ENCODE results near the gene CDCP1.

The CDCP1 gene

DNA sequence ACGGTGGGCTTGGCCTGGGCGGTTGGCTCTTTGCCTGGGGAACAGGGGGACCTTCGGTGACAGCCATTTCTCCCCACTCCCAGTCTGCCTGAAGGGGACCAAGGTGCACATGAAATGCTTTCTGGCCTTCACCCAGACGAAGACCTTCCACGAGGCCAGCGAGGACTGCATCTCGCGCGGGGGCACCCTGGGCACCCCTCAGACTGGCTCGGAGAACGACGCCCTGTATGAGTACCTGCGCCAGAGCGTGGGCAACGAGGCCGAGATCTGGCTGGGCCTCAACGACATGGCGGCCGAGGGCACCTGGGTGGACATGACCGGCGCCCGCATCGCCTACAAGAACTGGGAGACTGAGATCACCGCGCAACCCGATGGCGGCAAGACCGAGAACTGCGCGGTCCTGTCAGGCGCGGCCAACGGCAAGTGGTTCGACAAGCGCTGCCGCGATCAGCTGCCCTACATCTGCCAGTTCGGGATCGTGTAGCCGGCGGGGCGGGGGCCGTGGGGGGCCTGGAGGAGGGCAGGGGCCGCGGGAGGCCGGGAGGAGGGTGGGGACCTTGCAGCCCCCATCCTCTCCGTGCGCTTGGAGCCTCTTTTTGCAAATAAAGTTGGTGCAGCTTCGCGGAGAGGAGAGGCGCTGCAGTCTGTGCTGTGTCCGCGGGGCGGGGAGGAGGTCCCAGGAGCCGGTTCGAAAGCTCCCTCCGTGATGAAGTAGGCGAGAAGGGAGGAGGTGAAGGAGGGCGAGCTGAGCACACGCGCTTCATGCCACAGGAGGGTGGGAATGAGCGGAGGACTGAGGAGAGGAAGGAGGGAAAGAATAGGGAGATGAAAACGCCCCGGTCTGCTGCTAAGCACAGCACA lies 110.5 kb downstream of the CDCP1 start:
- H3K27ac Mint-ChIP-seq: peak overlapping the region in 2 of 3 experiments; percentile 12 to 27
- H3K36me3 Mint-ChIP-seq (ENCODE audit: low read depth): no peaks in the 10 kb centered on the region
- peaks cover 52% of the 10 kb centered on the region for H3K27me3 Mint-ChIP-seq (ENCODE audit: low read depth)
- no peaks in the 10 kb centered on the region for H3K9me3 Mint-ChIP-seq
- TF ChIP-seq, protein P1, sequence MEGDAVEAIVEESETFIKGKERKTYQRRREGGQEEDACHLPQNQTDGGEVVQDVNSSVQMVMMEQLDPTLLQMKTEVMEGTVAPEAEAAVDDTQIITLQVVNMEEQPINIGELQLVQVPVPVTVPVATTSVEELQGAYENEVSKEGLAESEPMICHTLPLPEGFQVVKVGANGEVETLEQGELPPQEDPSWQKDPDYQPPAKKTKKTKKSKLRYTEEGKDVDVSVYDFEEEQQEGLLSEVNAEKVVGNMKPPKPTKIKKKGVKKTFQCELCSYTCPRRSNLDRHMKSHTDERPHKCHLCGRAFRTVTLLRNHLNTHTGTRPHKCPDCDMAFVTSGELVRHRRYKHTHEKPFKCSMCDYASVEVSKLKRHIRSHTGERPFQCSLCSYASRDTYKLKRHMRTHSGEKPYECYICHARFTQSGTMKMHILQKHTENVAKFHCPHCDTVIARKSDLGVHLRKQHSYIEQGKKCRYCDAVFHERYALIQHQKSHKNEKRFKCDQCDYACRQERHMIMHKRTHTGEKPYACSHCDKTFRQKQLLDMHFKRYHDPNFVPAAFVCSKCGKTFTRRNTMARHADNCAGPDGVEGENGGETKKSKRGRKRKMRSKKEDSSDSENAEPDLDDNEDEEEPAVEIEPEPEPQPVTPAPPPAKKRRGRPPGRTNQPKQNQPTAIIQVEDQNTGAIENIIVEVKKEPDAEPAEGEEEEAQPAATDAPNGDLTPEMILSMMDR (IDR thresholded peaks at IDR 0.05; ENCODE audit: unreplicated experiment in 3 of 3): no peak
- peak overlapping the region; percentile 78 to 83 (median 80) for H3K4me3 Mint-ChIP-seq
- H3K4me1 Mint-ChIP-seq: peaks cover 25% of the 10 kb centered on the region

DNA sequence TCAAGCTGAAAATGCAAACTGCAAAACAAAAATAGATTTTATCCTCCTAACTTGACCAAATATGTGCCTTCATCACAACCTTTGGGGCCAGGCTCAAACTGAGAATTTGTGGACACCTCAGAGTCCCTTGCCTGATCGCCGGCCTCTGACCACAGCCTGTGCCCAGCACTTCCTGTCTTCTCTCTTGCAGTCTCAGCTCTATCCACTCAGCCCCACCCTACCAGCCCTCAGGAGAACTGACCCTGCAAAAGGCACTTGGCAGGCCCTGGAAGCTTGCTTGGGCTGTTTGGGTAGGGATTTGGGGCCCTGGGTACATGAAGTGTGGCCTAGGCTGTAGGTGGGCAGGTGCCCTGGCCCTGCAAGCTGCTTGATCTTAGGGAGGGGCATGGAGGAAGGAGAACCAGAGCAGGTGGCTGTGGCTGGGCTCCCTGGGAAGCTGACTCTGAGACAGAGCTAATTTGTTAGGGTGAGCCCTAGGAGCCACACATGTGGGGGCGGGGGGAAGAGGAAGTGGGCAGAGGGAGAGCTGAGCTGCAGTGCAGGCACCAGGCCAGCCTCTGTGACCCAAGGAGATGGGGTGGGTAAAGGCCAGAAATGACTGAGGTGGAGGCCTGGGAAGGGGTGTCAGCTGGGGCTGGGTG lies 111.4 kb downstream of the CDCP1 start:
- H3K27me3 Mint-ChIP-seq (ENCODE audit: low read depth): peaks cover 54% of the 10 kb centered on the region
- no peaks in the 10 kb centered on the region for H3K9me3 Mint-ChIP-seq
- no peaks in the 10 kb centered on the region for H3K36me3 Mint-ChIP-seq (ENCODE audit: low read depth)
- no peak overlapping the region for H3K27ac Mint-ChIP-seq
- peak overlapping the region; percentile 49 to 61 (median 60) for H3K4me3 Mint-ChIP-seq
- TF ChIP-seq, protein P1 (IDR thresholded peaks at IDR 0.05; ENCODE audit: unreplicated experiment in 3 of 3): no peak
- H3K4me1 Mint-ChIP-seq: peaks cover 25% of the 10 kb centered on the region

DNA sequence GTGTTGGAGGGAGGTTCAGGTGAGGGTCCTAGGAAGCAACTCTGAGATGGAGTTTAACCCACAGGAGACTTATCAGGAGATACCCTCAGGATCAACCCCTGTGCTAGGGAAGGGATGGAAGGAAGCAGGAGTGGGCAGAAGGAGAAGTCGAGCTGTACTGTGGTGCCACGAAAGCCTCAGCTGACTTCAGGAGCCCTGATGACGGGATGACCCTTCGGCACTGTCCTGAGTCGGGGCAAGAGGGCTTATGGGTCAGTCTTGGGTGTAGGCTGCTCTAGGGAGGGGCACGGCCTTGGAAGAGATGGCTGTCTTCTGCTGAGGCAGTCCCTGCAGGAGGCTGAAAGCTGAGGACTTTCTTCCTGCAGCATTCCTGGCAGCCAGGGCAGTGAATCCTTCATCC lies 112.4 kb downstream of the CDCP1 start:
- Mint-ChIP-seq H3K4me3 (peak overlapping the region in 2 of 3 experiments; percentile 26 to 60), H3K36me3 (ENCODE audit: low read depth) (no peaks in the 10 kb centered on the region), H3K9me3 (no peaks in the 10 kb centered on the region), H3K27me3 (ENCODE audit: low read depth) (peaks cover 56% of the 10 kb centered on the region), H3K4me1 (peaks cover 24% of the 10 kb centered on the region), H3K27ac (no peak overlapping the region)
- TF ChIP-seq, protein P1 (IDR thresholded peaks at IDR 0.05; ENCODE audit: unreplicated experiment in 3 of 3): no peak
